HG02938 (cell line): ENCODE measurements around the gene ZNF486.
"Not testable (repeated sequence)": the region's sequence is repeated elsewhere in the genome, so short reads cannot be mapped to it uniquely, and the experiment has no call there.

Source experiments
- ATAC-seq: cut with Tn5 transposase; IDR thresholded peaks from one replicate; pipeline ENCODE4 v1.9.1; 2021; ENCODE audit warnings: mild to moderate bottlenecking, moderate library complexity; ENCODE audit not compliant: unreplicated experiment

ZNF486 gene

GRCh38 chr19:20167020-20167644 is at the start of gene ZNF486:
Gene ZNF486 (plus strand): TSS chr19:20167214. CDS start chr19:20167331, 117 bp downstream.
- ATAC-seq = peak; percentile 84

DNA sequence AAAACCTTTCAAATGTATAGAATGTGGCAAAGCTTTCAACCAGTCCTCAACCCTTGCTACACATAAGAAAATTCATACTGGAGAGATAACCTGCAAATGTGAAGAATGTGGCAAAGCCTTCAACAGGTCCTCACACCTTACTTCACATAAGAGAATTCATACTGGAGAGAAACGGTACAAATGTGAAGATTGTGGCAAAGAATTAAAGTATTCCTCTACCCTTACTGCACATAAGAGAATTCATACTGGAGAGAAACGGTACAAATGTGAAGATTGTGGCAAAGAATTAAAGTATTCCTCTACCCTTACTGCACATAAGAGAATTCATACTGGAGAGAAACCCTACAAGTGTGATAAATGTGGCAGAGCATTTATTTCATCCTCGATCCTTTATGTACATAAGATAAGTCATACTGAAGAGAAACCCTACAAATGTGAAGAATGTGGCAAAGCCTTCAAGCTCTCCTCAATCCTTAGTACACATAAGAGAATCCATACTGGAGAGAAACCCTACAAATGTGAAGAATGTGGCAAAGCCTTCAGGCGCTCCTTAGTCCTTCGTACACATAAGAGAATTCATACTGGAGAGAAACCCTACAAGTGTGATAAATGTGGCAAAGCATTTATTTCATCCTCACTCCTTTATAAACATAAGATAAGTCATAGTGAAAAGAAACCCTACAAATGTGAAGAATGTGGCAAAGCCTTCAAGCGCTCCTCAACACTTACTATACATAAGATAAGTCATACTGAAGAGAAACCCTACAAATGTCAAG is 48.8 kb upstream of the ZNF486 start:
- ATAC-seq = not testable (repeated sequence)

- no peak for ATAC-seq
These were observed 42.1 kb upstream of the ZNF486 start for GRCh38 chr19:20124879-20125278.

DNA sequence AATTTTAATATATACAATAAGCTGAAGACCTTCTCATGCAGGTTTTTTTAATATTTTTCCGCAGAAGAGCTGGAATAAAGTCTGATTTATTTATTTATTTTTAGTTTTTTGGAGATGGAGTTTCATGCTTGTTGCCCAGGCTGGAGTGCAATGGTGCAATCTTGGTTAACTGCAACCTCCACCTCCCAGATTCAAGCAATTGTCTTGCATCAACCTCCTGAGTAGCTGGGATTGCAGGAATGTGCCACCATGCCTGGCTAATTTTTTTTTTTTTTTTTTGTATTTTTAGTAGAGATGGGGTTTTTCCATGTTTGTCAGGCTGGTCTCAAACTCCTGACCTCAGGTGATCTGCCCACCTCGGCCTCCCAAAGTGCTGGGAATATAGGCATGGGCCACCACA is 34.1 kb upstream of the ZNF486 start:
- ATAC-seq = not testable (repeated sequence)

DNA sequence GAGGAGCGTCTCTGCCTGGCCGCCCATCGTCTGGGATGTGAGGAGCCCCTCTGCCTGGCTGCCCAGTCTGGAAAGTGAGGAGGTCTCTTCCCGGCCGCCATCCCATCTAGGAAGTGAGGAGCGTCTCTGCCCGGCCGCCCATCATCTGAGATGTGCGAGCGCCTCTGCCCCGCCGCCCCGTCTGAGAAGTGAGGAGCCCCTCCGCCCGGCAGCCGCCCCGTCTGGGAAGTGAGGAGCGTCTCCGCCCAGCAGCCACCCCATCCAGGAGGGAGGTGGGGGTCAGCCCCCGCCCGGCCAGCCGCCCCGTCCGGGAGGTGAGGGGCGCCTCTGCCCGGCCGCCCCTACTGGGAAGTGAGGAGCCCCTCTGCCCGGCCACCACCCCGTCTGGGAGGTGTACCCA is 29.3 kb upstream of the ZNF486 start:
- not testable (repeated sequence) for ATAC-seq

- no peak for ATAC-seq
These were observed 15.3 kb upstream of the ZNF486 start for GRCh38 chr19:20151617-20152145.

DNA sequence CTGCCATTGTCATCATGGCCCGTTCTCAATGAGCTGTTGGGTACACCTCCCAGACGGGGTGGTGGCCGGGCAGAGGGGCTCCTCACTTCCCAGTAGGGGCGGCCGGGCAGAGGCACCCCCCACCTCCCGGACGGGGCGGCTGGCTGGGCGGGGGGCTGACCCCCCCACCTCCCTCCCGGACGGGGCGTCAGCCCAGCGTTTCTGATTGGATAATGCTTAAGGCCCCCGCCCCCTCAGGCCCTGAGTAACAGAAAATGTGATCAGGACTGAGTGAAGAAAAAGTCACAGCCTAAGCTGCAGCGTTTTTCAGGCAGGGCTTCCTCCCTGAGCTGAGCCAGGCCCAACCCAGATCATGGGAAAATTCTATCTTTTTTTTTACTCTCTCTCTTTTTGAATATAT is 14.5 kb upstream of the ZNF486 start:
- ATAC-seq = not testable (repeated sequence)

DNA sequence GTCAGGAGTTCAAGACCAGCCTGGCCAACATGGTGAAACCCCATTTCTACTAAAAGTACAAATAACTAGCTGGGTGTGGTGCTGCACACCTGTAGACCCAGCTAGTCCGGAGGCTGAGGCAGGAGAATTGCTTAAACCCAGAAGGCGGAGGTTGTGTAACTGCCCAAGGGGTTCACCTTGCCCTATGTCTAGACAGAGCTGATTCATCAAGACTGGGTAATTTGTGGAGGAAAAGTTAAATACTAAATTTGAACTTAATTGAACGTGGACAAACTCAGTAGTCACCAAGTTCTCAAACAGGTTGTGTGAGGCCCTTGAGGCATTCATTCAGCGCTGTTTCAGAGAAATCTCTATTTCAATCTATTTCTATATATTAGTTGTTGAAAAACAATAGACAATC is 13.7 kb upstream of the ZNF486 start:
- ATAC-seq = no peak

- ATAC-seq = no peak
These were observed 12.4 kb upstream of the ZNF486 start for GRCh38 chr19:20154636-20155035.

- no peak for ATAC-seq
These were observed 4.2 kb upstream of the ZNF486 start for GRCh38 chr19:20162821-20163220.

GRCh38 chr19:20164456-20164855 is 2.6 kb upstream of the ZNF486 start:
- ATAC-seq = no peak

- no peak for ATAC-seq
These were observed 932 bp upstream of the ZNF486 start for GRCh38 chr19:20165971-20166592.

DNA sequence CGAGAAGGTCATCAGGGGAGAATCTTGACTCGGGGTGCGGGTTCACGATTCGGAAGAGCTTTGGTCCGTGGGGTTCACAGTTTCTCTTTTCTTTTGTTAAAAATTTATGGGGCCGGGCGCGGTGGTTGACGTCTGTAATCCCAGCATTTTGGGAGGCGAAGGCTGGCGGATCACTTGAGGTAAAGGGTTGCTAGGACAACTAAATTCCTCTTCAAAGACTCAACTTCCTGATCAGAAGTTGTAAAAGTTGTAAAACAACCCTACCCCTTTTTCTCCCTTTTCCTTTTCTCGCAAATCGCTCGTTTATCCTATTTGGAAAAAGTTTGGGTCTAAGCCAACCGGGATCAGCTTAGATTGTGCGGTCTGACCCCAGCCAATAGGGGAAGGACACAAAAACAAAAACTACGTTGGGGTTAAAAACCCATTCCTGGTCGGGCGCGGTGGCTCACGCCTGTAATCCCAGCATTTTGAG is 673 bp downstream of the ZNF486 start:
- no peak for ATAC-seq

- ATAC-seq = no peak
These were observed 4.3 kb downstream of the ZNF486 start for GRCh38 chr19:20171285-20171684.

DNA sequence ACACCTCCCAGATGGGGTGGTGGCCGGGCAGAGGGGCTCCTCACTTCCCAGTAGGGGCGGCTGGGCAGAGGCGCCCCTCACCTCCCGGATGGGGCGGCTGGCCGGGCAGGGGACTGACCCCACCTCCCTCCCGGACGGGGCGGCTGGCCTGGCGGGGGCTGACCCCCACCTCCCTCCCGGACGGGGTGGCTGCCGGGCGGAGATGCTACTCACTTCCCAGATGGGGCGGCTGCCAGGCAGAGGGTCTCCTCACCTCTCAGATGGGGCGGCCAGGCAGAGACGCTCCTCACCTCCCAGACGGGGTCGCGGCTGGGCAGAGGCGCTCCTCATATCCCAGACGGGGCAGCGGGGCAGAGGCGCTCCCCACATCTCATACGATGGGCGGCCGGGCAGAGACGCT is 8.8 kb downstream of the ZNF486 start:
- ATAC-seq = not testable (repeated sequence)

GRCh38 chr19:20179956-20180355 is 12.9 kb downstream of the ZNF486 start:
- ATAC-seq = not testable (repeated sequence)

DNA sequence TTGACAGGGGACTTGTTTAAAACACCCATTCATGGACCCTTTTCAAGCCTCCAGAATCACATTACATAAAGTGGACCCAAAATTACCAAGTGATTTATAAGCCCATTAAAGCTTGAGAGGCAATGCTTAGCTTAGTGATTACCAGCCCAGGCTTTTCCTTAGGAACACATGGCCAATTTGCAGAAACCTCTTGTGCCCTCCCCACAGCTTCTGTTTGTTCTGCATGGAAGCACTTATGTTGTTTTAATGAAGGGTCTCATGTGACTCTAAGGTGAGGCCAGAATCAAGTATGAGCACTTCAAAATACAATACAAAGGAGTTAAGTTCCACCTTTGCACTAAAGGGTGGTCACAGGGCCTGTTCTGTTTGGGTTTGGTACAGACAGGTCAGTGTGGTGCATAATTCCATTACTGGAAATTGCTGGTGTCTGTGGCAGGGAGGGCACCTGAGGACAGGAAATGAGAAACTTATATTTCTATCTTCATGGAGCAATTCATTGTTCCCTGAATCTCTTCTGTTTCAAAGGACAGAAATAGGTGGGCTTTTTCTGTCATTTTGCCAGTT is 15.3 kb downstream of the ZNF486 start:
- ATAC-seq = no peak

GRCh38 chr19:20186174-20186573 is 19.2 kb downstream of the ZNF486 start:
- ATAC-seq = no peak

GRCh38 chr19:20197747-20198146 is 30.7 kb downstream of the ZNF486 start:
- ATAC-seq = no peak

DNA sequence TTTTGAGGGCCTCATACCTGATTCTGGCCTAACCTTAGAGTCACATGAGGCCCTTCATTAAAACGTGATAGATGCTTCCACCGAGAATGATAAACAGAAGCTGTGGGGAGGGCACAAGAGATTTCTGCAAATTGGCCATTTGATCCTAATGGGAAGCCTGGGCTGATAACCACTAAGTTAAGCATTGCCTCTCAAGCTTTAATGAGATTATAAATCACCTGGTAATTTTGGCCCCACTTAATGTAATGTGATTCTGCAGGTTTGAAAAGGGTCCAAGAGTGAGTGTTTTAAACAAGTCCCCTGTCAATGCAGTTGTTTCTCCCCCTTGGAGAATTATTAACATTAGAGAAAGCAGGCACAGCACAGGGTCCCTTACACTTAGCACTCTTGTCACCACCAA is 42.0 kb downstream of the ZNF486 start:
- no peak for ATAC-seq

DNA sequence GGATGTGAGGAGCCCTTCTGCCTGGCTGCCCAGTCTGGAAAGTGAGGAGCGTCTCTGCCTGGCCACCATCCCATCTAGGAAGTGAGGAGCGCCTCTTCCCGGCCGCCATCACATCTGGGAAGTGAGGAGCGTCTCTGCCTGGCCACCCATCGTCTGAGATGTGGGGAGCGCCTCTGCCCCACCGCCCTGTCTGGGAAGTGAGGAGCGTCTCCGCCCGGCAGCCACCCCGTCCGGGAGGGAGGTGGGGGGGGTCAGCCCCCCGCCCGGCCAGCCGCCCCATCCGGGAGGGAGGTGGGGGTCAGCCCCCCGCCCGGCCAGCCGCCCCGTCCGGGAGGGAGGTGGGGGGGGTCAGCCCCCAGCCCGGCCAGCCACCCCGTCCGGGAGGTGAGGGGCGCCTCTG is 47.4 kb downstream of the ZNF486 start:
- not testable (repeated sequence) for ATAC-seq
